ENCODE results near the gene BNIP1. TPM values are rescaled to one million over a fixed set of nuclear protein-coding genes. Genes with fewer than 3 reads are reported as not detected.

The BNIP1 gene
- total and polyA plus RNA-seq, 7 donors = 6.7 to 19.2 (median 11.8) TPM

- Histone ChIP-seq H3K4me3 (no peak overlapping the region), H3K27ac (no peak overlapping the region), H3K36me3 (no peaks in the 10 kb centered on the region), H3K4me1 (no peaks in the 10 kb centered on the region), H3K27me3 (peaks cover 4 to 28% (median 11%) of the 10 kb centered on the region in 3 donors), H3K9me3 (peaks cover 0 to 10% (median 3%) of the 10 kb centered on the region in 4 donors)
- WGBS, 2 donors = 65 to 78% methylated on average over 13 of the region's 13 CpGs
- no peak for DNase-seq
- no peak for TF ChIP-seq CTCF (IDR thresholded peaks at IDR 0.05)
- no peak for TF ChIP-seq POLR2AphosphoS5 (IDR thresholded peaks at IDR 0.05)
- TF ChIP-seq POLR2A (IDR thresholded peaks at IDR 0.05) = no peak
- no peak for TF ChIP-seq EP300 (IDR thresholded peaks at IDR 0.05)
- intact Hi-C loops (cut with DNase I) = no loop called here
Measured at GRCh38 chr5:173201636-173202265, 57.4 kb downstream of the BNIP1 start.

- Histone ChIP-seq H3K27ac (no peak overlapping the region), H3K4me3 (no peak overlapping the region), H3K4me1 (no peaks in the 10 kb centered on the region), H3K9me3 (peaks cover 0 to 10% (median 3%) of the 10 kb centered on the region in 4 donors), H3K36me3 (no peaks in the 10 kb centered on the region), H3K27me3 (peaks cover 4 to 28% (median 11%) of the 10 kb centered on the region in 3 donors)
- TF ChIP-seq EP300 (IDR thresholded peaks at IDR 0.05) (no peak), POLR2A (IDR thresholded peaks at IDR 0.05) (no peak), CTCF (IDR thresholded peaks at IDR 0.05) (no peak), POLR2AphosphoS5 (IDR thresholded peaks at IDR 0.05) (no peak)
- WGBS, 2 donors = 18 to 21% methylated on average over 11 of the region's 11 CpGs
- no peak for DNase-seq
- intact Hi-C loops (cut with DNase I) = no loop called here
Measured at GRCh38 chr5:173202266-173202875, 58.0 kb downstream of the BNIP1 start.

- DNase-seq = no peak
- Histone ChIP-seq H3K27ac (no peak overlapping the region), H3K27me3 (peaks cover 4 to 28% (median 11%) of the 10 kb centered on the region in 3 donors), H3K4me3 (no peak overlapping the region), H3K4me1 (no peaks in the 10 kb centered on the region), H3K36me3 (no peaks in the 10 kb centered on the region), H3K9me3 (peaks cover 0 to 6% (median 1%) of the 10 kb centered on the region in 4 donors)
- TF ChIP-seq CTCF (IDR thresholded peaks at IDR 0.05) (peak in 2 of 4 experiments; percentile 29), EP300 (IDR thresholded peaks at IDR 0.05) (no peak)
- intact Hi-C loops (cut with DNase I) = no loop called here
- WGBS, 2 donors = 76 to 88% methylated on average over 6 of the region's 6 CpGs
Measured at GRCh38 chr5:173204185-173204979, 60.1 kb downstream of the BNIP1 start.

- WGBS, 2 donors = 71 to 72% methylated on average over 6 of the region's 6 CpGs
- no peak for DNase-seq
- no peak for TF ChIP-seq EP300 (IDR thresholded peaks at IDR 0.05)
- no peak for TF ChIP-seq POLR2A (IDR thresholded peaks at IDR 0.05)
- no peak for TF ChIP-seq POLR2AphosphoS5 (IDR thresholded peaks at IDR 0.05)
- Histone ChIP-seq H3K9me3 (no peaks in the 10 kb centered on the region), H3K36me3 (no peaks in the 10 kb centered on the region), H3K27ac (no peak overlapping the region), H3K27me3 (peaks cover 4 to 28% (median 11%) of the 10 kb centered on the region in 3 donors), H3K4me1 (no peaks in the 10 kb centered on the region), H3K4me3 (no peak overlapping the region)
- intact Hi-C loops (cut with DNase I) = no loop called here
Measured at GRCh38 chr5:173205916-173206315, 61.6 kb downstream of the BNIP1 start.

GRCh38 chr5:173208296-173208695, 64.0 kb downstream of the BNIP1 start:
- Histone ChIP-seq H3K27ac (no peak overlapping the region), H3K4me3 (no peak overlapping the region), H3K9me3 (no peaks in the 10 kb centered on the region), H3K36me3 (no peaks in the 10 kb centered on the region), H3K4me1 (no peaks in the 10 kb centered on the region), H3K27me3 (peaks cover 0 to 12% (median 5%) of the 10 kb centered on the region in 3 donors)
- 90 to 92% methylated on average over 7 of the region's 7 CpGs for WGBS, 2 donors
- TF ChIP-seq POLR2AphosphoS5 (IDR thresholded peaks at IDR 0.05) (no peak), EP300 (IDR thresholded peaks at IDR 0.05) (no peak), CTCF (IDR thresholded peaks at IDR 0.05) (no peak), POLR2A (IDR thresholded peaks at IDR 0.05) (no peak)
- no peak for DNase-seq
- intact Hi-C loops (cut with DNase I) = no loop called here

Data from sigmoid colon (tissue), 7 donors.